ENCODE results near the gene BCL2L1. TPM values are rescaled to one million over a fixed set of nuclear protein-coding genes. Genes with fewer than 3 reads are reported as not detected.
A peak's percentile ranks its signal among the peaks of the same experiment; 100 is the strongest.

The BCL2L1 gene
- total and polyA plus RNA-seq, 2 experiments from 2014 or later, result 42.4 to 110 TPM

DNA sequence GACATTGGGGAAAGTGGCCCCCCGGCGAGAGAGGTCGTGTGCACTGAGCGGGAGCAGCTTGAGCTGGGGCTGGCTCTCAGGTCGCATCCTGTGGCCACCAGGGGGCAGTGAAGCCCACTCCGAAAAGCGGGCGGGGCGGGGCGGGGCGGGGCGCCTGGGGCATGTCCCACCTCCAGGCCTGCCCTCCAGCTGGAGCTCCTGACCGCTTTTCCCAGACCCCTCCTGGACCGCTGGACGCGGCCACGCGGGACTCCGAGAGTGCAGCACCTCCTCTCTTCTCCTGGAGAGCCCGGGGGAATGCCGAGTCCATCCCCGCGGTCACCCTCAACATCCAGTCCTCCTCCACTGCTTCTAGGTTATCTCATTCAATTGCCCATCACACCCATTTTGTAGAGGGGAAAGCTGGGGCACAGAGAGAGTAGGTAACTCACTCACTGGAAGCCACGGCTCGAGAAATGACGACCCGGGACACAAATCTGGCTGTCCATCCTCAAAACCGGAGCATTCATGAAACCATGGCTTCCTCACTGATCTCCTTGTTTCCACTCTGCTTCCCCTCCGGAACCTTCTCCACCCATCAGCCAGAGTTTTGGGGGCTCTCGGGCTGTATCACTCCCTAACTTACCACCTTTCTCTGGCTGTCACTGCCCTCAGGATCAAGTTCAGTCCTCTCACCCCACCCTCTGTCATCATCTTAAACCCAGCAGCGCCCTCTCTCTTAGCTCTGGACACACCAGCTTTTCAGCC, 60.9 kb downstream of the BCL2L1 start:
- peaks cover 11% of the 10 kb centered on the region; the same call in 2 of the 3 replicates for H3K36me3 Mint-ChIP-seq (ENCODE audit: low read depth)
- H3K9me3 Mint-ChIP-seq, result no peaks in the 10 kb centered on the region; the same call in 2 of the 3 replicates
- Histone ChIP-seq H3K36me3 (ENCODE audit: insufficient read depth) (peaks cover 3% of the 10 kb centered on the region; the same call in 1 of the 2 replicates), H3K79me2 (replicated peaks; ENCODE audit: insufficient read depth) (no peaks in the 10 kb centered on the region), H3F3A (replicated peaks; ENCODE audit: low read depth) (peaks cover 35% of the 10 kb centered on the region), H3K27ac (ENCODE audit: low read depth) (peak overlapping the region; percentile 81), H3K4me3 (peak overlapping the region; percentile 70), H4K20me1 (replicated peaks; ENCODE audit: insufficient read depth) (peaks cover 12% of the 10 kb centered on the region), H3K4me1 (ENCODE audit: insufficient read depth) (peaks cover 18% of the 10 kb centered on the region), H3K9me2 (ENCODE audit: insufficient read depth) (no peaks in the 10 kb centered on the region), H2AFZ (peak overlapping the region; percentile 96), H3K4me2 (peak overlapping the region; percentile 93), H3K27me3 (ENCODE audit: insufficient read depth) (0 out of 2 replicates have a peak, but pooled peaks cover 2% of the 10 kb centered on the region)
- H3K27ac Mint-ChIP-seq, result peak overlapping the region; percentile 49; the same call in 1 of the 2 replicates
- peak overlapping the region; percentile 60 for H3K4me3 Mint-ChIP-seq
- TF ChIP-seq CREB1 (CRISPR knock-in tag; IDR thresholded peaks at IDR 0.05; ENCODE audit: low read depth) (peak; percentile 31; the same call in 1 of the 2 replicates), ZNF331 (CRISPR knock-in tag; IDR thresholded peaks at IDR 0.05; ENCODE audit: low read depth) (no peak), ZNF462 (CRISPR knock-in tag; IDR thresholded peaks at IDR 0.05) (no peak), NANOG (IDR thresholded peaks at IDR 0.05; ENCODE audit: borderline replicate concordance) (no peak), STAT1 (IDR thresholded peaks at IDR 0.05; ENCODE audit: unreplicated experiment) (no peak), EZH2 (IDR thresholded peaks at IDR 0.05; ENCODE audit: low read depth, unreplicated experiment) (no peak), ZNF114 (CRISPR knock-in tag; IDR thresholded peaks at IDR 0.05) (no peak), JUNB (IDR thresholded peaks at IDR 0.05; ENCODE audit: unreplicated experiment) (no peak), POLR2AphosphoS5 (IDR thresholded peaks at IDR 0.05; ENCODE audit: low read depth) (peak; percentile 44; the same call in 1 of the 2 replicates), EZH2phosphoT487 (IDR thresholded peaks at IDR 0.05; ENCODE audit: unreplicated experiment) (no peak)
- TF ChIP-seq, protein P1, sequence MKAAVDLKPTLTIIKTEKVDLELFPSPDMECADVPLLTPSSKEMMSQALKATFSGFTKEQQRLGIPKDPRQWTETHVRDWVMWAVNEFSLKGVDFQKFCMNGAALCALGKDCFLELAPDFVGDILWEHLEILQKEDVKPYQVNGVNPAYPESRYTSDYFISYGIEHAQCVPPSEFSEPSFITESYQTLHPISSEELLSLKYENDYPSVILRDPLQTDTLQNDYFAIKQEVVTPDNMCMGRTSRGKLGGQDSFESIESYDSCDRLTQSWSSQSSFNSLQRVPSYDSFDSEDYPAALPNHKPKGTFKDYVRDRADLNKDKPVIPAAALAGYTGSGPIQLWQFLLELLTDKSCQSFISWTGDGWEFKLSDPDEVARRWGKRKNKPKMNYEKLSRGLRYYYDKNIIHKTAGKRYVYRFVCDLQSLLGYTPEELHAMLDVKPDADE (IDR thresholded peaks at IDR 0.05), result no peak
- TF ChIP-seq, protein P2, sequence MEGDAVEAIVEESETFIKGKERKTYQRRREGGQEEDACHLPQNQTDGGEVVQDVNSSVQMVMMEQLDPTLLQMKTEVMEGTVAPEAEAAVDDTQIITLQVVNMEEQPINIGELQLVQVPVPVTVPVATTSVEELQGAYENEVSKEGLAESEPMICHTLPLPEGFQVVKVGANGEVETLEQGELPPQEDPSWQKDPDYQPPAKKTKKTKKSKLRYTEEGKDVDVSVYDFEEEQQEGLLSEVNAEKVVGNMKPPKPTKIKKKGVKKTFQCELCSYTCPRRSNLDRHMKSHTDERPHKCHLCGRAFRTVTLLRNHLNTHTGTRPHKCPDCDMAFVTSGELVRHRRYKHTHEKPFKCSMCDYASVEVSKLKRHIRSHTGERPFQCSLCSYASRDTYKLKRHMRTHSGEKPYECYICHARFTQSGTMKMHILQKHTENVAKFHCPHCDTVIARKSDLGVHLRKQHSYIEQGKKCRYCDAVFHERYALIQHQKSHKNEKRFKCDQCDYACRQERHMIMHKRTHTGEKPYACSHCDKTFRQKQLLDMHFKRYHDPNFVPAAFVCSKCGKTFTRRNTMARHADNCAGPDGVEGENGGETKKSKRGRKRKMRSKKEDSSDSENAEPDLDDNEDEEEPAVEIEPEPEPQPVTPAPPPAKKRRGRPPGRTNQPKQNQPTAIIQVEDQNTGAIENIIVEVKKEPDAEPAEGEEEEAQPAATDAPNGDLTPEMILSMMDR (conservative IDR thresholded peaks at IDR 0.05; ENCODE audit: low read depth in 2 of 2), result peak; percentile 61 to 79
- TF ChIP-seq, protein P3, sequence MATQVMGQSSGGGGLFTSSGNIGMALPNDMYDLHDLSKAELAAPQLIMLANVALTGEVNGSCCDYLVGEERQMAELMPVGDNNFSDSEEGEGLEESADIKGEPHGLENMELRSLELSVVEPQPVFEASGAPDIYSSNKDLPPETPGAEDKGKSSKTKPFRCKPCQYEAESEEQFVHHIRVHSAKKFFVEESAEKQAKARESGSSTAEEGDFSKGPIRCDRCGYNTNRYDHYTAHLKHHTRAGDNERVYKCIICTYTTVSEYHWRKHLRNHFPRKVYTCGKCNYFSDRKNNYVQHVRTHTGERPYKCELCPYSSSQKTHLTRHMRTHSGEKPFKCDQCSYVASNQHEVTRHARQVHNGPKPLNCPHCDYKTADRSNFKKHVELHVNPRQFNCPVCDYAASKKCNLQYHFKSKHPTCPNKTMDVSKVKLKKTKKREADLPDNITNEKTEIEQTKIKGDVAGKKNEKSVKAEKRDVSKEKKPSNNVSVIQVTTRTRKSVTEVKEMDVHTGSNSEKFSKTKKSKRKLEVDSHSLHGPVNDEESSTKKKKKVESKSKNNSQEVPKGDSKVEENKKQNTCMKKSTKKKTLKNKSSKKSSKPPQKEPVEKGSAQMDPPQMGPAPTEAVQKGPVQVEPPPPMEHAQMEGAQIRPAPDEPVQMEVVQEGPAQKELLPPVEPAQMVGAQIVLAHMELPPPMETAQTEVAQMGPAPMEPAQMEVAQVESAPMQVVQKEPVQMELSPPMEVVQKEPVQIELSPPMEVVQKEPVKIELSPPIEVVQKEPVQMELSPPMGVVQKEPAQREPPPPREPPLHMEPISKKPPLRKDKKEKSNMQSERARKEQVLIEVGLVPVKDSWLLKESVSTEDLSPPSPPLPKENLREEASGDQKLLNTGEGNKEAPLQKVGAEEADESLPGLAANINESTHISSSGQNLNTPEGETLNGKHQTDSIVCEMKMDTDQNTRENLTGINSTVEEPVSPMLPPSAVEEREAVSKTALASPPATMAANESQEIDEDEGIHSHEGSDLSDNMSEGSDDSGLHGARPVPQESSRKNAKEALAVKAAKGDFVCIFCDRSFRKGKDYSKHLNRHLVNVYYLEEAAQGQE (IDR thresholded peaks at IDR 0.05; ENCODE audit: unreplicated experiment), result no peak
- ATAC-seq, result peak; percentile 84
- DNase-seq (ENCODE audit: low spot score), result peak; percentile 96
- H3K4me1 Mint-ChIP-seq, result peaks cover 19% of the 10 kb centered on the region
- H3K27me3 Mint-ChIP-seq (ENCODE audit: insufficient read depth, low read depth, poor library complexity), result peaks cover 15% of the 10 kb centered on the region

Measured in GM23338 (cell line).